BE2C (cell line): ENCODE results near the gene NEB.

ENCODE experiments used
- DNase-seq: peaks from one replicate; pipeline ENCODE4 v3.0.0-alpha.2; 2020
- H3K27me3 ChIP-seq: fragments of 250-450 bp; sonication (Bioruptor Pico); 2 replicates; pipeline ENCODE4 v1.5.1; 2020; ENCODE audit warnings: mild to moderate bottlenecking
- H3K36me3 ChIP-seq: fragments of 250-450 bp; sonication (Bioruptor Pico); 2 replicates; pipeline ENCODE4 v1.5.1; 2020; ENCODE audit warnings: mild to moderate bottlenecking
- H3K4me1 ChIP-seq: fragments of 250-450 bp; sonication (Bioruptor Pico); 2 replicates; pipeline ENCODE4 v1.5.1; 2020
- H3K4me3 ChIP-seq: 2 replicates; pipeline ENCODE4 v1.5.1; 2011; ENCODE audit warnings: low read depth, low read length
- H3K9me3 ChIP-seq: fragments of 250-450 bp; sonication (Bioruptor Pico); 2 replicates; pipeline ENCODE4 v1.5.1; 2020
- CTCF ChIP-seq: IDR thresholded peaks from 2 replicates; pipeline ENCODE4 v1.5.1; 2012; ENCODE audit warnings: mild to moderate bottlenecking, low read depth, low read length

Gene NEB

GRCh38 chr2:151526572-151527090 is 207.6 kb downstream of the NEB start:
- no peak for DNase-seq
- Histone ChIP-seq H3K27me3 (no peaks in the 10 kb centered on the region), H3K4me3 (no peak overlapping the region), H3K4me1 (no peaks in the 10 kb centered on the region), H3K36me3 (no peaks in the 10 kb centered on the region), H3K9me3 (no peaks in the 10 kb centered on the region)
- no peak for TF ChIP-seq CTCF

GRCh38 chr2:151525821-151526373 is 208.4 kb downstream of the NEB start:
- no peaks in the 10 kb centered on the region for H3K36me3 ChIP-seq
- no peak overlapping the region for H3K4me3 ChIP-seq
- no peaks in the 10 kb centered on the region for H3K9me3 ChIP-seq
- no peak for DNase-seq
- no peak for TF ChIP-seq CTCF
- H3K27me3 ChIP-seq = no peaks in the 10 kb centered on the region
- H3K4me1 ChIP-seq = no peaks in the 10 kb centered on the region

GRCh38 chr2:151523850-151524249 is 210.4 kb downstream of the NEB start:
- Histone ChIP-seq H3K27me3 (no peaks in the 10 kb centered on the region), H3K9me3 (no peaks in the 10 kb centered on the region), H3K36me3 (no peaks in the 10 kb centered on the region), H3K4me1 (no peaks in the 10 kb centered on the region), H3K4me3 (no peak overlapping the region)
- DNase-seq = no peak
- TF ChIP-seq CTCF = no peak

GRCh38 chr2:151522556-151522955 is 211.7 kb downstream of the NEB start:
- Histone ChIP-seq H3K4me3 (no peak overlapping the region), H3K4me1 (no peaks in the 10 kb centered on the region), H3K36me3 (no peaks in the 10 kb centered on the region), H3K27me3 (no peaks in the 10 kb centered on the region), H3K9me3 (no peaks in the 10 kb centered on the region)
- no peak for DNase-seq
- TF ChIP-seq CTCF = no peak

- DNase-seq = no peak
- H3K4me3 ChIP-seq = no peak overlapping the region
- H3K36me3 ChIP-seq = no peaks in the 10 kb centered on the region
- no peaks in the 10 kb centered on the region for H3K9me3 ChIP-seq
- no peaks in the 10 kb centered on the region for H3K4me1 ChIP-seq
- H3K27me3 ChIP-seq = no peaks in the 10 kb centered on the region
- no peak for TF ChIP-seq CTCF
These were observed 213.3 kb downstream of the NEB start for GRCh38 chr2:151520976-151521375.

GRCh38 chr2:151518802-151519201 is 215.5 kb downstream of the NEB start:
- H3K9me3 ChIP-seq = no peaks in the 10 kb centered on the region
- TF ChIP-seq CTCF = no peak
- H3K4me3 ChIP-seq = no peak overlapping the region
- no peaks in the 10 kb centered on the region for H3K36me3 ChIP-seq
- no peaks in the 10 kb centered on the region for H3K4me1 ChIP-seq
- no peaks in the 10 kb centered on the region for H3K27me3 ChIP-seq
- no peak for DNase-seq
